OCI-LY1 (cell line): ENCODE data around the gene RBP5.

Experiments
- H2AFZ ChIP-seq: fragments of 200-600 bp; sonication (generic), shearing (Covaris generic); 2 replicates; pipeline ENCODE4 v1.6.0; 2014; ENCODE audit warnings: antibody characterized with exemption, mild to moderate bottlenecking, low read length
- H3F3A ChIP-seq: fragments of 200-600 bp; sonication (generic), shearing (Covaris generic); 2 replicates; pipeline ENCODE4 v1.6.0; 2014; ENCODE audit warnings: mild to moderate bottlenecking, antibody characterized with exemption, low read length, moderate library complexity; ENCODE audit not compliant: insufficient read depth
- H3K27ac ChIP-seq: fragments of 200-600 bp; sonication (generic); 2 replicates; pipeline ENCODE4 v1.5.1; 2014; ENCODE audit warnings: low read length, mixed run types, mild to moderate bottlenecking, low read depth; ENCODE audit not compliant: poor library complexity, severe bottlenecking
- H3K27me3 ChIP-seq: fragments of 200-600 bp; sonication (generic); 2 replicates; pipeline ENCODE4 v1.6.0; 2014; ENCODE audit warnings: antibody characterized with exemption, mild to moderate bottlenecking, low read length, moderate library complexity; ENCODE audit not compliant: insufficient read depth
- H3K36me3 ChIP-seq: fragments of 200-600 bp; sonication (generic); 2 replicates; pipeline ENCODE4 v1.6.1; 2014; ENCODE audit warnings: mild to moderate bottlenecking, antibody characterized with exemption, low read length, moderate library complexity, mixed read lengths; ENCODE audit not compliant: insufficient read depth
- H3K4me1 ChIP-seq: fragments of 200-600 bp; sonication (generic); 2 replicates; pipeline ENCODE4 v1.5.1; 2014; ENCODE audit warnings: mild to moderate bottlenecking, low read length, moderate library complexity; ENCODE audit not compliant: insufficient read depth, severe bottlenecking
- H3K4me2 ChIP-seq: fragments of 200-600 bp; sonication (generic), shearing (Covaris generic); 2 replicates; pipeline ENCODE4 v1.6.1; 2014; ENCODE audit warnings: low read length
- H3K4me3 ChIP-seq: fragments of 200-600 bp; sonication (generic); 2 replicates; pipeline ENCODE4 v1.5.1; 2014; ENCODE audit warnings: low read length, low read depth, mild to moderate bottlenecking, mixed read lengths; ENCODE audit not compliant: poor library complexity, severe bottlenecking
- H3K79me2 ChIP-seq: fragments of 200-600 bp; shearing (Covaris generic); 2 replicates; pipeline ENCODE4 v1.6.1; 2016; ENCODE audit warnings: mixed run types, low read length, mixed read lengths; ENCODE audit not compliant: insufficient read depth
- H3K9ac ChIP-seq: fragments of 200-600 bp; sonication (generic), shearing (Covaris generic); 2 replicates; pipeline ENCODE4 v1.6.1; 2014; ENCODE audit warnings: mild to moderate bottlenecking, low read length, mixed read lengths
- H3K9me2 ChIP-seq: fragments of 200-600 bp; sonication (generic), shearing (Covaris generic); 2 replicates; pipeline ENCODE4 v1.6.1; 2014; ENCODE audit warnings: low read depth, mild to moderate bottlenecking, low read length, mixed read lengths
- H3K9me3 ChIP-seq: fragments of 200-600 bp; shearing (Covaris generic); 2 replicates; pipeline ENCODE4 v1.6.1; 2014; ENCODE audit warnings: low read length, mixed read lengths
- H4K20me1 ChIP-seq: fragments of 200-600 bp; sonication (generic), shearing (Covaris generic); 2 replicates; pipeline ENCODE4 v1.6.0; 2016; ENCODE audit warnings: mild to moderate bottlenecking, low read length; ENCODE audit not compliant: insufficient read depth
- EZH2 ChIP-seq: fragments of 200-600 bp; sonication (generic), shearing (Covaris generic); IDR thresholded peaks from 2 replicates; pipeline ENCODE4 v1.8.0; 2017; ENCODE audit warnings: borderline replicate concordance, mixed run types, mild to moderate bottlenecking, antibody characterized with exemption, low read length, moderate library complexity, mixed read lengths
- TF ChIP-seq, protein P1 (sequence below): fragments of 200-600 bp; sonication (generic), shearing (Covaris generic); IDR thresholded peaks from 2 replicates; pipeline ENCODE4 v1.5.1; 2017; ENCODE audit warnings: mild to moderate bottlenecking, antibody characterized with exemption, low read length, moderate library complexity, mixed read lengths

Gene RBP5

DNA sequence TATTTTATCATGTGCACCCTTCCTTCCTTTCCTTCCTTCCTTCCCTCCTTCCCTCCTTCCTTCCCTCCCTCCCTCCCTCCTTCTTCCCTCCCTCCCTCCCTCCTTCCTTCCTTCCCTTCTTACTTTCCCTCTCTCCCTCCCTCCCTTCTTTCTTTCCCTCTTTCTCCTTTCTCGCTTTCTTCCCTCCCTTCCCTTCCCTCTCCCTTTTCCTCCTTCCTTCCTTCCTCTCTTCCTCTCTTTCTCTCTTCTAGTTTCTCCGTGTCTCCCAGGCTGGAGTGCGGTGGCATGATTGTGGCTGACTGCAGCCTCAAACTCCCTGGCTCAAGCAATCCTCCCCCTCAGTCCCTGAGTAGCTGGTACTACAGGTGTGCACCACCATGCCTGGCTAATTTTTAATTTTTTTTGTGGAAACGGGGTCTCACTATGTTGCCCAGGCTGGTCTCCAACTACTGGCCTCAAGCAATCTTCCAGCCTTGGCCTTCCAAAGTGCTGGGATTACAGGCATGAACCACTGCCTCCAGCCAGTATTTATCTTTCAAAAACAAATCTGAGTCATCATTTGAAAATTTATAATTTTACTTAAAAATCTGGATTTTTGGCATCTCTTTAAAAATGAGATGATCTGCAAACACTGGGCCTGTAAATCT lies 27.5 kb downstream of the RBP5 start:
- Histone ChIP-seq H2AFZ (no peak overlapping the region), H3K36me3 (no peaks in the 10 kb centered on the region; the same call in 1 of the 2 replicates), H3K79me2 (no peaks in the 10 kb centered on the region), H3K4me2 (no peak overlapping the region), H3F3A (no peaks in the 10 kb centered on the region), H3K4me3 (no peak overlapping the region), H3K27ac (no peak overlapping the region), H3K9me2 (no peaks in the 10 kb centered on the region), H3K9ac (no peak overlapping the region), H4K20me1 (no peaks in the 10 kb centered on the region), H3K27me3 (no peaks in the 10 kb centered on the region; the same call in 1 of the 2 replicates), H3K4me1 (no peaks in the 10 kb centered on the region), H3K9me3 (peaks cover 6% of the 10 kb centered on the region; the same call in 1 of the 2 replicates)
- no peak for TF ChIP-seq EZH2
- TF ChIP-seq, protein P1, sequence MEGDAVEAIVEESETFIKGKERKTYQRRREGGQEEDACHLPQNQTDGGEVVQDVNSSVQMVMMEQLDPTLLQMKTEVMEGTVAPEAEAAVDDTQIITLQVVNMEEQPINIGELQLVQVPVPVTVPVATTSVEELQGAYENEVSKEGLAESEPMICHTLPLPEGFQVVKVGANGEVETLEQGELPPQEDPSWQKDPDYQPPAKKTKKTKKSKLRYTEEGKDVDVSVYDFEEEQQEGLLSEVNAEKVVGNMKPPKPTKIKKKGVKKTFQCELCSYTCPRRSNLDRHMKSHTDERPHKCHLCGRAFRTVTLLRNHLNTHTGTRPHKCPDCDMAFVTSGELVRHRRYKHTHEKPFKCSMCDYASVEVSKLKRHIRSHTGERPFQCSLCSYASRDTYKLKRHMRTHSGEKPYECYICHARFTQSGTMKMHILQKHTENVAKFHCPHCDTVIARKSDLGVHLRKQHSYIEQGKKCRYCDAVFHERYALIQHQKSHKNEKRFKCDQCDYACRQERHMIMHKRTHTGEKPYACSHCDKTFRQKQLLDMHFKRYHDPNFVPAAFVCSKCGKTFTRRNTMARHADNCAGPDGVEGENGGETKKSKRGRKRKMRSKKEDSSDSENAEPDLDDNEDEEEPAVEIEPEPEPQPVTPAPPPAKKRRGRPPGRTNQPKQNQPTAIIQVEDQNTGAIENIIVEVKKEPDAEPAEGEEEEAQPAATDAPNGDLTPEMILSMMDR, result no peak

DNA sequence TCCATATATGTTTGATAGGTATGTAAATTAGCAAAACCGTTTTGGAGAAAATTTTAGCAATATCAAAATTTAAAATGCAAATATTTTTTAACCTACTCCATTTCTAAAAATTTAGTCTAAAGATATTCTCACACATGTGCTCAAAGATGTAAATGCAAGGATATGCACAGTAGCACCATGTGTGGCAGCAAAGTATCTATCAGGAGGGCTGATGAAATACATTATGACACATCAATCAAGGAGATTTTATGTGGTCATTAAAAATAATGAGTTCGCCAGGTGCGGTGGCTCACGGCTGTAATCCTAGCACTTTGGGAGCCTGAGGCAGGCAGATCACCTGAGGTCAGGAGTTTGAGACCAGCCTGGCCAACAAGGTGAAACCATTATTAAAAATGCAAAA lies 28.4 kb downstream of the RBP5 start:
- H3K9ac ChIP-seq, result no peak overlapping the region
- TF ChIP-seq EZH2, result no peak
- TF ChIP-seq, protein P1, result no peak

DNA sequence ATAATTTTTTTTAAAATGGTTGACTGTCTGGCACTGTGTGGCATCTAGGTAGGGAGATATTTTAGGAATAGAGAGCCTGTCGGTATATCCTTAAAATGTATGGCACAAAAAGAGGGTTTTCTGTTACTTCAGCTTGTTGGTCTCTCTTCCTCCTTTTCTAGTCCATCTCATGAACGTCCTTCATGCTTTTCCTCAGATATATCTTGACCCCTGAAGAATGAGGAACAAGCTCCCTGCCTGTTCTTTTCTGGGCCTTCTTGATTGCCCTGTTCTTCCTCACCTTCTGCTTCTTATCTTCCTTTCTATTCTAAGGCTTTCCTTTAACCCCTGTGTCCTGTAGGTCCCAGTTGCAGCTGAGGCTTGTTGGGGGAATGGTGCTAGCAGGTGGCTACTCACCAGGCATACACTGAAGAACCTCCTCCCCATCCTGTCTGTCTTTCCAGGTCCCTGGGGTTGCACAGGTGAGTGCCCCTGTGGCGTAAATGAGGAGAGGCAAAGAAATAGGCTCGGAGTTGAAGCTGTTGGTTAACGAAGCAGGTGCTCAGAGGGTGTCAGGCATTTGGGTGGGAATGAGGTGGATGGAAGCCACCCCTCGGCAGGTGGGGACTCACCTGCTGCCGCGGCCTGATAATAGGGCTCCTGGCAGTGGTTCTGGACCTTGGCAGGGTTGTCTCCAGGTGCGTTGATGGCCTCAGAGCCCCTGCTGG lies 29.2 kb downstream of the RBP5 start:
- no peak overlapping the region for H3K9ac ChIP-seq
- no peak overlapping the region for H2AFZ ChIP-seq
- H3K36me3 ChIP-seq, result no peaks in the 10 kb centered on the region
- no peak overlapping the region for H3K4me3 ChIP-seq
- no peak for TF ChIP-seq EZH2
- TF ChIP-seq, protein P1, result no peak
- no peak overlapping the region for H3K4me2 ChIP-seq
- H3K9me3 ChIP-seq, result no peaks in the 10 kb centered on the region
- no peaks in the 10 kb centered on the region for H3F3A ChIP-seq
- no peaks in the 10 kb centered on the region for H3K9me2 ChIP-seq
- H3K4me1 ChIP-seq, result no peaks in the 10 kb centered on the region
- no peak overlapping the region for H3K27ac ChIP-seq
- no peaks in the 10 kb centered on the region for H4K20me1 ChIP-seq
- no peaks in the 10 kb centered on the region for H3K27me3 ChIP-seq
- no peaks in the 10 kb centered on the region for H3K79me2 ChIP-seq

More for the DNA sequence above, 28.4 kb downstream of the RBP5 start:
- no peak overlapping the region for H2AFZ ChIP-seq
- no peaks in the 10 kb centered on the region for H3K79me2 ChIP-seq
- no peaks in the 10 kb centered on the region for H3K36me3 ChIP-seq
- H3K4me3 ChIP-seq, result no peak overlapping the region
- H3F3A ChIP-seq, result no peaks in the 10 kb centered on the region
- no peaks in the 10 kb centered on the region for H4K20me1 ChIP-seq
- no peaks in the 10 kb centered on the region for H3K9me3 ChIP-seq
- H3K4me2 ChIP-seq, result no peak overlapping the region
- H3K4me1 ChIP-seq, result no peaks in the 10 kb centered on the region
- H3K27ac ChIP-seq, result no peak overlapping the region
- H3K9me2 ChIP-seq, result no peaks in the 10 kb centered on the region
- H3K27me3 ChIP-seq, result no peaks in the 10 kb centered on the region
